DND-41 (cell line): ENCODE measurements around the gene PDE8A.
"Not testable (repeated sequence)": the region's sequence is repeated elsewhere in the genome, so short reads cannot be mapped to it uniquely, and the experiment has no call there.

Experiments
- ATAC-seq: fragments of 200-7000 bp; cut with Tn5 transposase; 3 replicates; pipeline ENCODE4 v1.9.1; 2021; ENCODE audit warnings: low read depth; ENCODE audit not compliant: insufficient read depth
- DNase-seq: peaks from one replicate; pipeline ENCODE4 v3.0.0-alpha.2; 2020
- H2AFZ ChIP-seq: 2 replicates; pipeline ENCODE4 v1.6.0; 2012; ENCODE audit warnings: low read depth, low read length
- H3K27ac ChIP-seq: 2 replicates; pipeline ENCODE4 v1.5.1; 2012; ENCODE audit warnings: low read length, inconsistent platforms
- H3K27me3 ChIP-seq: fragments of 200-600 bp; sonication (generic); 2 replicates; pipeline ENCODE4 v1.6.0; 2012; ENCODE audit warnings: low read length, mild to moderate bottlenecking, inconsistent platforms; ENCODE audit not compliant: insufficient read depth, poor library complexity
- H3K36me3 ChIP-seq: 2 replicates; pipeline ENCODE4 v1.5.1; 2012; ENCODE audit warnings: low read length, inconsistent platforms; ENCODE audit not compliant: insufficient read depth
- H3K4me1 ChIP-seq: 2 replicates; pipeline ENCODE4 v1.5.1; 2012; ENCODE audit warnings: mild to moderate bottlenecking, low read length; ENCODE audit not compliant: insufficient read depth
- H3K4me2 ChIP-seq: 2 replicates; pipeline ENCODE4 v1.6.0; 2012; ENCODE audit warnings: mild to moderate bottlenecking, moderate library complexity, low read length, inconsistent platforms; ENCODE audit not compliant: insufficient read depth
- H3K4me3 ChIP-seq, 2 experiments: fragments of 200-600 bp in 1 of 2; shearing (Covaris generic) in 1 of 2; 2 replicates each; pipeline ENCODE4 v1.5.1; 2012 to 2016; ENCODE audit warnings: inconsistent platforms in 2 of 2, low read length in 2 of 2, mild to moderate bottlenecking in 2 of 2, low read depth in 1 of 2, moderate library complexity in 1 of 2
- H3K79me2 ChIP-seq: 2 replicates; pipeline ENCODE4 v1.6.0; 2012; ENCODE audit warnings: low read length, inconsistent platforms; ENCODE audit not compliant: insufficient read depth
- H3K9ac ChIP-seq: 2 replicates; pipeline ENCODE4 v1.6.0; 2012; ENCODE audit warnings: low read depth, mild to moderate bottlenecking, inconsistent platforms, low read length, moderate library complexity
- H3K9me3 ChIP-seq: 2 replicates; pipeline ENCODE4 v1.5.1; 2012; ENCODE audit warnings: low read length, moderate library complexity, mild to moderate bottlenecking, inconsistent platforms; ENCODE audit not compliant: insufficient read depth, severe bottlenecking
- H4K20me1 ChIP-seq: 2 replicates; pipeline ENCODE4 v1.6.0; 2012; ENCODE audit warnings: low read length; ENCODE audit not compliant: insufficient read depth
- CTCF ChIP-seq: IDR thresholded peaks from 2 replicates; pipeline ENCODE4 v1.5.1; 2012; ENCODE audit warnings: borderline replicate concordance, low read length, moderate library complexity, mild to moderate bottlenecking; ENCODE audit not compliant: poor library complexity, severe bottlenecking; ENCODE audit errors: extremely low read depth
- EZH2 ChIP-seq: IDR thresholded peaks from 3 replicates; pipeline ENCODE4 v1.6.1; 2012; ENCODE audit warnings: borderline replicate concordance, low read depth, mild to moderate bottlenecking, moderate library complexity, low read length, inconsistent platforms; ENCODE audit not compliant: severe bottlenecking

The PDE8A gene

GRCh38 chr15:85010071-85010385 lies 28.4 kb downstream of the PDE8A start:
- no peaks in the 10 kb centered on the region; the same call in 1 of the 2 replicates for H3K79me2 ChIP-seq
- H3K4me3 ChIP-seq: no peak overlapping the region
- H3K27ac ChIP-seq: no peak overlapping the region
- TF ChIP-seq CTCF: no peak
- TF ChIP-seq EZH2: no peak
- H3K4me1 ChIP-seq: peaks cover 11% of the 10 kb centered on the region; the same call in 1 of the 2 replicates
- ATAC-seq: no peak
- H2AFZ ChIP-seq: no peak overlapping the region
- H3K9me3 ChIP-seq: no peaks in the 10 kb centered on the region
- no peaks in the 10 kb centered on the region for H3K36me3 ChIP-seq
- H3K4me2 ChIP-seq: no peak overlapping the region
- no peaks in the 10 kb centered on the region for H3K27me3 ChIP-seq
- H3K9ac ChIP-seq: no peak overlapping the region
- no peak for DNase-seq
- H4K20me1 ChIP-seq: no peaks in the 10 kb centered on the region

- no peaks in the 10 kb centered on the region for H3K9me3 ChIP-seq
- ATAC-seq (peak; percentile 58; the same call in 2 of the 3 replicates), DNase-seq (no peak)
- no peaks in the 10 kb centered on the region for H3K79me2 ChIP-seq
- no peak overlapping the region for H2AFZ ChIP-seq
- H3K27ac ChIP-seq: no peak overlapping the region
- H3K27me3 ChIP-seq: no peaks in the 10 kb centered on the region
- no peak overlapping the region for H3K9ac ChIP-seq
- no peaks in the 10 kb centered on the region for H3K36me3 ChIP-seq
- TF ChIP-seq CTCF (peak; percentile 39), EZH2 (no peak)
- H3K4me1 ChIP-seq: peaks cover 11% of the 10 kb centered on the region; the same call in 1 of the 2 replicates
- no peak overlapping the region for H3K4me3 ChIP-seq
- H4K20me1 ChIP-seq: no peaks in the 10 kb centered on the region
- no peak overlapping the region for H3K4me2 ChIP-seq
These were observed 28.9 kb downstream of the PDE8A start for GRCh38 chr15:85010386-85011159.

GRCh38 chr15:85011160-85011571 lies 29.5 kb downstream of the PDE8A start:
- H3K36me3 ChIP-seq: no peaks in the 10 kb centered on the region
- peaks cover 11% of the 10 kb centered on the region; the same call in 1 of the 2 replicates for H3K4me1 ChIP-seq
- H3K79me2 ChIP-seq: no peaks in the 10 kb centered on the region
- H3K27ac ChIP-seq: no peak overlapping the region
- H4K20me1 ChIP-seq: no peaks in the 10 kb centered on the region
- TF ChIP-seq CTCF (no peak), EZH2 (no peak)
- H3K9me3 ChIP-seq: no peaks in the 10 kb centered on the region
- DNase-seq (no peak), ATAC-seq (no peak)
- H2AFZ ChIP-seq: no peak overlapping the region
- H3K4me2 ChIP-seq: no peak overlapping the region
- no peak overlapping the region for H3K4me3 ChIP-seq
- H3K27me3 ChIP-seq: no peaks in the 10 kb centered on the region
- H3K9ac ChIP-seq: no peak overlapping the region

- H3K9me3 ChIP-seq, H2AFZ ChIP-seq, H3K4me3 ChIP-seq, ATAC-seq, DNase-seq, H3K9ac ChIP-seq, H3K36me3 ChIP-seq, H3K79me2 ChIP-seq, H4K20me1 ChIP-seq, H3K27ac ChIP-seq, H3K27me3 ChIP-seq, H3K4me2 ChIP-seq: not testable (repeated sequence)
- H3K4me1 ChIP-seq: peaks cover 11% of the 10 kb centered on the region; the same call in 1 of the 2 replicates
These were observed 30.1 kb downstream of the PDE8A start for GRCh38 chr15:85011724-85012123.
